OCI-LY7 (cell line): ENCODE data around the gene BAHCC1. TPM values are rescaled to one million over a fixed set of nuclear protein-coding genes. Genes with fewer than 3 reads are reported as not detected.

ENCODE experiments used
- BruUV-seq: library from RNA; stranded (reverse); fragments of 400-500 nt; replicated peaks from 2 replicates; lab custom pipeline; 2021; lab: Mats Ljungman, UMichigan
- CTCF ChIA-PET: fragments of 300-600 bp; sonication (Branson Sonifier 250); formaldehyde crosslinking; loops from one replicate; lab custom pipeline; 2022; ENCODE audit warnings: antibody characterized with exemption; ENCODE audit not compliant: unreplicated experiment; lab: Charles Lee
- POLR2A ChIA-PET: fragments of 300-600 bp; sonication (Branson Sonifier 250); formaldehyde crosslinking; loops from one replicate; lab custom pipeline; 2022; ENCODE audit warnings: antibody characterized with exemption; lab: Charles Lee
- DNase-seq: peaks from one replicate; pipeline ENCODE4 v3.0.0-alpha.2; 2015; ENCODE audit warnings: low spot score
- H2AFZ ChIP-seq: fragments of 200-600 bp; sonication (generic), shearing (Covaris generic); 2 replicates; pipeline ENCODE4 v1.6.1; 2014; ENCODE audit warnings: mild to moderate bottlenecking, antibody characterized with exemption, low read length, moderate library complexity
- H3K27ac ChIP-seq: fragments of 200-600 bp; sonication (generic); 2 replicates; pipeline ENCODE4 v1.5.1; 2014; ENCODE audit warnings: mixed run types, low read depth, mild to moderate bottlenecking, moderate library complexity, low read length, inconsistent platforms; ENCODE audit not compliant: poor library complexity, severe bottlenecking
- H3K36me3 ChIP-seq: fragments of 200-600 bp; sonication (generic); 2 replicates; pipeline ENCODE4 v1.6.1; 2014; ENCODE audit warnings: mild to moderate bottlenecking, antibody characterized with exemption, low read length, moderate library complexity, mixed read lengths; ENCODE audit not compliant: insufficient read depth
- H3K4me1 ChIP-seq: fragments of 200-600 bp; sonication (generic); 2 replicates; pipeline ENCODE4 v1.5.1; 2014; ENCODE audit warnings: mild to moderate bottlenecking, low read length; ENCODE audit not compliant: insufficient read depth, poor library complexity, severe bottlenecking
- H3K4me2 ChIP-seq: fragments of 200-600 bp; sonication (generic); 2 replicates; pipeline ENCODE4 v1.6.1; 2014; ENCODE audit warnings: mild to moderate bottlenecking, low read length
- H3K4me3 ChIP-seq: fragments of 200-600 bp; sonication (generic); 2 replicates; pipeline ENCODE4 v1.5.1; 2014; ENCODE audit warnings: mild to moderate bottlenecking, low read depth, low read length; ENCODE audit not compliant: poor library complexity, severe bottlenecking
- H3K79me2 ChIP-seq: fragments of 200-600 bp; sonication (generic); 2 replicates; pipeline ENCODE4 v1.6.1; 2016; ENCODE audit warnings: low read depth, mild to moderate bottlenecking, low read length, moderate library complexity, mixed read lengths; ENCODE audit not compliant: insufficient read depth
- H3K9me2 ChIP-seq: fragments of 200-600 bp; sonication (generic); 2 replicates; pipeline ENCODE4 v1.6.1; 2016; ENCODE audit warnings: mild to moderate bottlenecking, low read length, mixed read lengths; ENCODE audit not compliant: insufficient read depth
- H3K9me3 ChIP-seq: fragments of 200-600 bp; sonication (generic); 2 replicates; pipeline ENCODE4 v1.6.1; 2014; ENCODE audit warnings: mild to moderate bottlenecking, mixed run types, low read length, mixed read lengths
- H4K20me1 ChIP-seq: fragments of 200-600 bp; sonication (generic); 2 replicates; pipeline ENCODE4 v1.6.1; 2014; ENCODE audit warnings: mild to moderate bottlenecking, antibody characterized with exemption, low read length, moderate library complexity, mixed read lengths; ENCODE audit not compliant: insufficient read depth
- EZH2phosphoT487 ChIP-seq: fragments of 200-600 bp; sonication (generic); IDR thresholded peaks from 2 replicates; pipeline ENCODE4 v1.6.1; 2018; ENCODE audit warnings: low read depth, borderline replicate concordance, mild to moderate bottlenecking, mixed run types, antibody characterized with exemption, low read length, moderate library complexity, mixed read lengths
- intact Hi-C: fragments of 100-400 bp; cut with micrococcal nuclease; formaldehyde crosslinking; loops from one replicate; pipeline ENCODE4 v1.10.0; 2022; ENCODE audit not compliant: unreplicated experiment
- total RNA-seq, 2 experiments: library from RNA; depleted of rRNA in 1 of 2; stranded (reverse); fragments of >200 nt in 1 of 2; shearing (Covaris generic) in 1 of 2; gene quantifications; 2 replicates each; pipeline ENCODE4 v1.2.3, GENCODE V29; 2014 to 2022
- TF ChIP-seq, protein P1 (sequence below): fragments of 200-600 bp; sonication (generic); conservative IDR thresholded peaks from 2 replicates; pipeline ENCODE4 v1.5.1; 2014; ENCODE audit warnings: mild to moderate bottlenecking, antibody characterized with exemption, low read length, moderate library complexity, mixed read lengths

BAHCC1 gene
- total RNA-seq, 2 experiments from 2014 or later: 5.2 to 5.5 TPM

DNA sequence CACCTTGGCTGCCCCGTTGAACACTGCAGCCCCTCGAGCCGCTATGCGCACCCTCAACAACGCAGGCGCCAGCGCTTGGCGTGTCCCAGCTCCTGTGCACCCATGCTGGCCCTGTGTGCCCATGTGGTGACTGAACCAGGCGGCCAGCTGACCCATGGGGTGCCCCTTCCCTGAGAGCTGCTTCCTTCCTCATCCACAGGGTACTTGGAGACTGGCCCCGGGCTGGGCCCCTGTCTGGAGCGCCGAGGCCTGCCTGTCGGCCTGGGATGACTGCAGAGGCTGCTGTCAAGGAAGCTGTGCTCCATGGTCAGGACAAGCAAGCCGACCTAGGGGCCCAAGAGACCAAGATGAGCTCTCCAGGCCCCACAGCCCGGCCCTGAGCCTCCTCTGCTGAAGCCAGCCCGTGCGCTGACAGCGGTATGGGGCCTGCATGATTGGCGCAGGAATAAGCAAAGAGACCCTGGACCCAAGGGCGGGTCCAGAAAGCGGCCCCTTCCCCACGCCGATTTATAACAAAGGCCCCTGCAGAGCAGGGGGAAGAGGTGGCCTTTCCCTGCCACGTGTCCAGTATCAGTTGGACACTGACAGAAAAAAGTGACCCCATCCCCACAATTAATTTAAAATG, 21.6 kb upstream of the BAHCC1 start:
- intact Hi-C loops: no loop called here

DNA sequence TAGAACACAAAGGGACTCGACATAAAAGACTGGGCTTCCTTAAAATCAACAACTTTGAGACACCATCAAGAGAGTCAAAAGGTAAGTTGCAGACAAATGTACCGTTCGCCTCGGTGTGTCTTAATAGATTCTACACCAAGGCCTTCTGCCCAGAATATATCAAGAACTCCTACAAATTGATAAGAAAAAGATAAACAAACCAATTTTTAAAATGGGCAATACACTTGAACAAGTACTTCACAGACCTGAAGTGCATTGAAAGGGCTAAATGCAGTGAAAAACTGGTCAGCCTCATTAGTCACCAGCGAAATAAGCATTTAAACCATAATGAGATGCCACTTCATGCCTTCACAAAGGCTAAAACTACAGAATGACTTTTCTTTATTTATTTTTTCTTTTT, 20.4 kb upstream of the BAHCC1 start:
- CTCF ChIA-PET: no interaction called here

More for the DNA sequence above, 21.6 kb upstream of the BAHCC1 start:
- no peak overlapping the region for H3K4me3 ChIP-seq
- no TSS peak for BruUV-seq
- no peaks in the 10 kb centered on the region for H3K79me2 ChIP-seq
- H3K4me2 ChIP-seq: no peak overlapping the region
- DNase-seq: no peak
- no peak for TF ChIP-seq EZH2phosphoT487
- TF ChIP-seq, protein P1, sequence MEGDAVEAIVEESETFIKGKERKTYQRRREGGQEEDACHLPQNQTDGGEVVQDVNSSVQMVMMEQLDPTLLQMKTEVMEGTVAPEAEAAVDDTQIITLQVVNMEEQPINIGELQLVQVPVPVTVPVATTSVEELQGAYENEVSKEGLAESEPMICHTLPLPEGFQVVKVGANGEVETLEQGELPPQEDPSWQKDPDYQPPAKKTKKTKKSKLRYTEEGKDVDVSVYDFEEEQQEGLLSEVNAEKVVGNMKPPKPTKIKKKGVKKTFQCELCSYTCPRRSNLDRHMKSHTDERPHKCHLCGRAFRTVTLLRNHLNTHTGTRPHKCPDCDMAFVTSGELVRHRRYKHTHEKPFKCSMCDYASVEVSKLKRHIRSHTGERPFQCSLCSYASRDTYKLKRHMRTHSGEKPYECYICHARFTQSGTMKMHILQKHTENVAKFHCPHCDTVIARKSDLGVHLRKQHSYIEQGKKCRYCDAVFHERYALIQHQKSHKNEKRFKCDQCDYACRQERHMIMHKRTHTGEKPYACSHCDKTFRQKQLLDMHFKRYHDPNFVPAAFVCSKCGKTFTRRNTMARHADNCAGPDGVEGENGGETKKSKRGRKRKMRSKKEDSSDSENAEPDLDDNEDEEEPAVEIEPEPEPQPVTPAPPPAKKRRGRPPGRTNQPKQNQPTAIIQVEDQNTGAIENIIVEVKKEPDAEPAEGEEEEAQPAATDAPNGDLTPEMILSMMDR: no peak
- H2AFZ ChIP-seq: no peak overlapping the region
- no peaks in the 10 kb centered on the region for H3K9me3 ChIP-seq
- CTCF ChIA-PET: no interaction called here
- no peak overlapping the region for H3K27ac ChIP-seq
- H3K9me2 ChIP-seq: no peaks in the 10 kb centered on the region
- POLR2A ChIA-PET: interaction anchor here (0.6 kb wide), 1 partner anchor 85 kb away, joined by 4 read pairs; no protein-coding TSS in a partner anchor
- no peaks in the 10 kb centered on the region for H3K36me3 ChIP-seq
- H4K20me1 ChIP-seq: no peaks in the 10 kb centered on the region
- H3K4me1 ChIP-seq: no peaks in the 10 kb centered on the region

More for the DNA sequence above, 20.4 kb upstream of the BAHCC1 start:
- H3K4me2 ChIP-seq: no peak overlapping the region
- H3K9me2 ChIP-seq: no peaks in the 10 kb centered on the region
- no peaks in the 10 kb centered on the region for H3K9me3 ChIP-seq
- H3K4me1 ChIP-seq: no peaks in the 10 kb centered on the region
- POLR2A ChIA-PET: no interaction called here
- intact Hi-C loops: no loop called here
- H2AFZ ChIP-seq: no peak overlapping the region
- H4K20me1 ChIP-seq: no peaks in the 10 kb centered on the region
- no peaks in the 10 kb centered on the region for H3K79me2 ChIP-seq
- no peak for DNase-seq
- BruUV-seq: no TSS peak
- no peak overlapping the region for H3K27ac ChIP-seq
- no peak overlapping the region for H3K4me3 ChIP-seq
- H3K36me3 ChIP-seq: no peaks in the 10 kb centered on the region
- TF ChIP-seq, protein P1: no peak
- TF ChIP-seq EZH2phosphoT487: no peak
